Inferior parietal cortex (tissue), 1 donor: ENCODE data around the gene ADAMTS2.
A peak's percentile ranks its signal among the peaks of the same experiment; 100 is the strongest.

Experiments
- DNase-seq: peaks from one replicate; pipeline ENCODE4 v3.0.0-alpha.2; 2016; ENCODE audit errors: extremely low spot score

Gene ADAMTS2

DNA sequence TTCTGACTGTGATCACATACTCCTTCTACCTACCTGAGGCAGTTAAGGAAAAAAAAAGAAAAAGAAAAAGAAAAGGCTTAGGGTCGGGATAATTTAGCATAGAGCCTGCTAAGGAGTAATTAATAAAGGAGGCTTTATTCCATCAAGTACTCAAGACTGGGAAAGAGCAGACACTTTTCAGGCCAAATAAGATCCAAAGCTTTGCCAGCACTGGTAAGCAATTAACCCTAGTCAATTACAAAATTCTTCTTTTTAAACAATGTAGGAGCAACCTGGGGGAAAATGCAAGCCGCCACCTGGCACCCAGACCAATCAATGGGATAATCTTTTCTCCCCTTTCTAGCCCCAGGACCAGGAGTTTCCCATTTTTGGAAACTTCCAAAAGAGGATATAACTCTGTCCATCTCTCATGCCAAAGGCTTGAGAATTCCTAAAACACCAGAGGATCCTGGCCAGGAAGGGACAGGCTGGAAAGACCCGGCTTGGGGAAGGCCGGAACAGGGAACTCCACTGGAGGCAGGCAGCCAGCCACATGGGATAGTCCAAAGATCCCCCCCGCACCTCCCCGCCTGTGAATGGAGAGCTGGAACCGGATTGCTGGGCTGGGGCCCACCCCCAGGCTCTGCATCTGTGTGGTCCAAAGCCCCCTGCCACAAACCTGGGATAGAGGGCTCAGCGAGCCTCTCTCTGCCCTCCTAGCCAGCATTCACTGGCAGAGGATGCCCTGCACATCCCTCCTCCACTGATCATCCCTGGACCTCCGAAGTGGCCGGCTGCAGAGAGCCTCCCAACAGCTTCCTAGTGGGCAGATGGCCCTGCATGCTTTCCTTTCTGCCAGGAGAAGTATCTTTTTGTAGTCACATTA, 167.3 kb downstream of the ADAMTS2 start:
- DNase-seq = no peak

DNA sequence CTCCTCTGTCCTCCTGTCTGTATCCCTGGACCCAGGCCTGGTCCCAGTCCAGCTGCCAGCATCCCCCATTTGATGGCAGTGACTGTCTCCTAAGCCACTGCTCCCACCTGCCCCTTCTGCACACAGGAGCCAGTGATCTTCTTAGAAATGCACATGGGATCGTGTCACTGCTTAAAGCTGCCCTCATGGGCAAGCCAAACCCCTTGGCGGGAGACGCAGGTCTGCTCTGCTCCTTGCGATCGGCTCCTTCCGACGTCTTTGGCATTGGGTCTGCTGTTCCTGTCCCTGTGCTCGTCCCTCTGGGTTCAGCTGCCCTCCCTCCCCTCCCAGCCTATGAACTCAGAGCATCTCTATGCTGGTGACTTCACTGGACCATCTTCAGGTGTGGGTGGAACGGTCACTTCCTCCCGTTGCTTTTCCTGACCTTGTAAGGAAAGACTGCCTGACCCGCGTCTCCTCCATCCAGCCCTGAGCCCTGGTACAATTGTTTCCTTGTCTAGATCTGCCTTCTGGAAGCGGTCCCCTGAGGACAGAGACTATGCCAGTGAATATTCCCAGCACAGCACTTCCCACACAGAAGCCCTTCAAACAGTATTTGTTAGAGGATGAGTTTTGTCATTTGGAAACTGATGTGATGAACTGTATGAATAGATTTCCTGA, 168.6 kb downstream of the ADAMTS2 start:
- no peak for DNase-seq

DNA sequence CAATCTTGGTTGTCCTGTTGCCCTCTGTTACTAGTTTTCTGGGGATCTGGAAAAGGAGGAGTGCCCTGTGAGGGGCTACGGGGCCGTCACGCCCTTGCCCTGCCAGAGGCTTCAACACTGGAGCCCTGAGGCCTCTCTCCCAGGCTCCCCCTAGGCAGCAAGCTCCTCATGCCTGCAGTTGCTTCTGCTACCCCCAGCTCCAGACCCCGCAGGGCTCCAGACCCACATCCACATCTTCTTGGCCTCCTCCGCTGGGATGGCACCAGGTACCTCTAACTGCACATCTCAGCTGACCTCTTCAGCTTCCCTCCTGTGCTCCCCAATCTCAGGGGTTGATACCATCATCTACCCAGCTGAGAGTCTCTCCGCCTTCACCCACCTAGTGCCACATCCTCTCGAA, 169.1 kb downstream of the ADAMTS2 start:
- DNase-seq = no peak

DNA sequence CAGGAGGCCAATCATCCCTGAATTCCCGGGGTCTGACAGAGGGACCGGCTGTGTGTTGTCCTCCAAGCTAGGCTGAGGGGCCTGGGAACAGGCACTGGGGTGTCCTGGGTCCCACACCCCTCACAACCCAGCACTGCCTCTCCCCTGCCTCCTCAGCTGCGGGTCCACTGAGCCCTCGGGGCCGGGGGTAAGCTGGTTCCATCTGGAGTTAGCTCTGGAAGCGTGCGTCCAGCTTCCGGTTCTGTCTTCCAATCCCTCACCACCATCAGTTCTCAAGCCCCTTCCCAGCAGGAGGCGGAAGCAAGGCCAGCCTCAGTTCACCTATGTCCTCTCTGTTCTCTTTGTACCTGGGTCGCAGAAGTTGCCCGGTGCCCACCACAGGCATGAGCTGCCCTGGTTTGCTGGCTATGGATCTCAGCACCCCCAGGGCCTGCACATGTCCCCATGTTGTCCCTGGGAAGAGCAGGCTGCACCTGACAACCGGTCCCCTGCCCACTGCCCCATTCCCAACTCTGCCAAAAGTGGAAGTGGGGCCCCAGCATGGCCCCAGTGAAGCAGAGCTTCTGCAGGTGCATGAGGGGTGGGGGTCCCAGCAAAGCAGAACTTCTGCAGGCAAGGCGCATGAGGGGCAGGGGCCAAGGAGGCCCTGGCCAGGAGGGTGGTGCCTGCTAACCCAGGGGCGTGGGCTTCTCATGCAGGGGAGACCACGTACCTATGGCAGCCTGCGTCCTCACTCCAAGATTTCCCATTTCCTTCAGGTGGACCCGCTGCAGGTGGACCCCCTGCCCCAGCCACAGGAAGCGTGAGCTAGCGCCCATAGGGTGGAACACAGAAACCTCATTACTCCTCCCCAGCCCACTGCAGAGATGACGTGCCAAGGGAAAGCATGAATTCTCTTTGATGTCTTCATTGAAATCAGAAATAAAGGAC, 173.2 kb downstream of the ADAMTS2 start:
- DNase-seq = no peak

DNA sequence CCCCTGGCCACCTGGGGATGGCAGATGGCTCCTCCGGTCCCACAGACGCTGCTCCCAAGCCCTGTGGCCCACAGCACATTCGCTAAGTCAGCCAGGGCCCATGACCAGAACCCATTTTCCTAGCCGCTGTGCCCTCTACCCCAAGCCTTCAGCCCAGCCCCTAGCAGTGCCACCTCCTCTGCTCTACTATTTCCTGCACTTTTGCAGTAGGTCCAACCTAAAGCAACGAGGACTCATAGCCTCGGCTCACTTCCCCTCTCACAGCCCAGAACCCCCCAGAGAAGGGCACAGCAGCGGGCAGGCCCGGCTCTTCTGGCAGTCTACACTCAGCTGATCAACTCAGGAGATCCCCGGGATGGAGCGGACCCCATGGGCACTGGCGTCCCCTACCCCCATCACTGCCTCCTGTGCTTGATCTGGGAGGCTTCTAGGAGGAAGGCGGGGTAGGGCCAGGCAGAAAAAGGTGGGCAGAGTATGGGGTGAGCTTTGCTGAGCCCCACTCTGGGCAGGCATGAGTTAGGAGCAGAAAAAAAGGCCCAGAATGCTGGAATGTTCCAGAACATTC, 173.9 kb downstream of the ADAMTS2 start:
- no peak for DNase-seq

DNA sequence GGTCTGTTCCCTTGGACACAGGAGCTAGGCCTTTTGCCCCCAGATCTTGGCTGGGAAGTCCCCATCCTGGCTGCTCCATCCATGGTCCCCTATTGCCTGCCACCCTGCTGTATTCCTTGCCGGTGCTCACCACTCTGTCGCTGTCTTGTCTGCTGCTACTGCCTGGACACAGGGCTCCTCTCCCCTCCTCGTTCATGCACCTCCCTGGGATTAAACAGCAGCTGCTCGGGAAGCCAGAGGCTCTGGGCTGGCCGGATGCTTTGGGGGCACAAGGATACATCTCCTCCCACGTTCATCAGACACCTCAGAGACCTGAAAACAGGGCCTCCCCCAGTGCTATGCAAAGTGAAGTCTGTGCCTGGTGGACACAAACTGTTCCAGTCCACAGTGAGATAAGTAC, 174.7 kb downstream of the ADAMTS2 start:
- no peak for DNase-seq

DNA sequence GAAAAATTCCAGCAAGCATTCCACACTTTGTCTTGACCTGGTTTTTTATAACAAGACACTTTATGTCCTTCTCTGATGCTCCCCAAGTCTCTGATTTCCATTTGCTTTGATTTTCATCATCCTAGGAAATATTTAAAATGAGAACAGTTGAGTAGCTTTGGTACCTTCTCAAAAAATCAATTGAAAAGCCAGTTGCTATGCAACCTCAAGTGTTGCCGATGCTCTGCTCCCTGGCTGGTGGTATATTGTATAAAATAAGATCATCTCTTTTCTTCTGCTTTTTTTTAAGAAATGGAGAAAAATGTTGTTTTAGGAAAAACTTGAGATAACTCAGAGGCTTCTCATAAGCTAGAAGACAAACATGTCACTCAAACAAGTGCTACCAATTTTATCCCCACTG, 175.4 kb downstream of the ADAMTS2 start:
- no peak for DNase-seq

DNA sequence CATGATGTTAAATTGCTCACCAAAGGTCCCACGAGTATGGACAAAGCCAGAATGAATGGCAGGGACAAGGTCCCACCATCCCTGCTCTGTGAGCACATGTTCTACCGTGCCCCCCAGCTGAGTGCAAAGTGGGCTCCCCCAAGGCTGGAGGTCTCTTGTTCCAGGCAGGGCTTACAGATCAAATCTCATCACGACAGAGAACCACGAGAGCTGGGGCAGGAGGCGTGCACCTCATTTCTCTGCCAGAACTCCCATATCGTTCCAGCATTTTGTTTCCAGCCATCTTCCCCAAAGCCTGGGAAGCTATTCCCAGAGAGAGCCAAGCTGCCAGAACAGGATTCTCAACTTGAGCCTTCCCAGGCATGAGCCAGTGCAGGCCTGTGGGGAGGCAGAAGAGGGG, 176.6 kb downstream of the ADAMTS2 start:
- DNase-seq = no peak

DNA sequence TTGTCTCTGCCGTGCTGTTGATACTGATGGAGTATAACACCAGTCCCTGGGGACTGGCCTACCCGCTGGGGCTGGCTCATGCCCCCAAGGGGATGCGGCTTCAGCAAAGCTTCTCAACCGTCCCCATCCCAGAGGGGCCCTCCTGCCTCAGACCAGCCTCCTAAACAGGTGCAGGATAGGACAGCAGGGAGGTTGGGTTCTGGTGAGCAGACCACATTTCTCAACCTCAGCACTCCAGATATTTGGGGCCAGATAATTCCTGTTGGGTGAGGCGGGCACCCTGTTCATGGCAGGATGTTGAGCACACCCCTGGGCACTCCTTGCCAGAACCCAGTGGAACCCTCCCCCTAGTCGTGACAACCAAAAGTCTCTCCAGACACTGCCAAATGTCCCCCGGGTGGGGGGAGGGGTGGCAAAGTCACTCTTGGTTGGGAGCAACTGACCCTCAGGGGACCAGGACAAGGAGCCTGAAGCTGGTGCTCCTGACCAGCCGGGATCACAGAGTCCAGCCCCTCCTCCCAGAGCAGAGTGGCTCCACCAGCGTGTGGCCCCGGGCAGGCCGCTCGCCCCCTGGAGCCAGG, 177.3 kb downstream of the ADAMTS2 start:
- DNase-seq = no peak

DNA sequence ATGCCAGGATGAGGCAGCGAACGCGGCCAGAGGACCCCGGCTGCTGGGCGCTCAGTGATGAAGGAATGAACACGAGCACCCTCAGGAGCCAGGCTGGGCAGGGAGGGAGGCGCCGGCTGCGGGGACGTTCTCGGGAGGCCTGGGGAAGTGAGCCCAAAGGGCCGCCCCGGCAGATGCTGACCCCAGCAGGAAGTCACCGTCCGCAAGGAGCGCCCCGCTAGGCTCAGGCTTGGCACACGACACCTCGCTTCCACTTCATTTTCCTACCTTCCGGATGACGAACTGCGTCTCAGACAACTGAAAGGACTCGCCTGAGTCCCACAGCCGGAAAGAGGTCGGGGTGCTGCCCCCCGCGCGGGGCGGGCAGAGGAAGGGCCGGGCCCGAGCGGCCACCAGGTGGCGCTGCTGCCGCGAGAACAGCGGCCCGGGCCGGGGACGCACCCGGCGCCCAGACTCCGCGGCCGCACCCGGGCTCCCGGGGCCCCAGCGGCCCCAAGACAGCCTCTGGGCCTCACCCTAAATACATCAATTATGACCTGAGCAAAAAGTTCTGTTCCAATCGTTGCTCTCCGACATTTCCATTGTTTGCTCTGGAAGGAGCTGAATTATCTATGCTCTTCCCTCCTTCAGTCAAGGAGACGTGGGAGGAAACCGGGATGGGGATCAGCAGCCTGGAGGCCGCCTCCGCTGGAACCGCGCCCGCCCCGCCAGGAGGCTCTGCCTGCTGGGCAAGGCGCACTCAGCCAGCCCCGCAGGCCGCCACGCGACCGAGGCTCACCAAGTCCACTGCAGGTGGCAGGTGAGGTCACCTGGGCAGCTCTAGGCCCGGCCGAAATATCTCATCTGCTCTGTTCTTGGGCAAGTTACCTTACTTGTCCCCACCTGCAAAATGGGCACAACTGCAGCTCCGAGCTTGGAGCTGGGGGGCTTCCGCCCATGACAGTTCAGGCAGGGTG, 178.1 kb downstream of the ADAMTS2 start:
- peak; percentile 55 for DNase-seq

DNA sequence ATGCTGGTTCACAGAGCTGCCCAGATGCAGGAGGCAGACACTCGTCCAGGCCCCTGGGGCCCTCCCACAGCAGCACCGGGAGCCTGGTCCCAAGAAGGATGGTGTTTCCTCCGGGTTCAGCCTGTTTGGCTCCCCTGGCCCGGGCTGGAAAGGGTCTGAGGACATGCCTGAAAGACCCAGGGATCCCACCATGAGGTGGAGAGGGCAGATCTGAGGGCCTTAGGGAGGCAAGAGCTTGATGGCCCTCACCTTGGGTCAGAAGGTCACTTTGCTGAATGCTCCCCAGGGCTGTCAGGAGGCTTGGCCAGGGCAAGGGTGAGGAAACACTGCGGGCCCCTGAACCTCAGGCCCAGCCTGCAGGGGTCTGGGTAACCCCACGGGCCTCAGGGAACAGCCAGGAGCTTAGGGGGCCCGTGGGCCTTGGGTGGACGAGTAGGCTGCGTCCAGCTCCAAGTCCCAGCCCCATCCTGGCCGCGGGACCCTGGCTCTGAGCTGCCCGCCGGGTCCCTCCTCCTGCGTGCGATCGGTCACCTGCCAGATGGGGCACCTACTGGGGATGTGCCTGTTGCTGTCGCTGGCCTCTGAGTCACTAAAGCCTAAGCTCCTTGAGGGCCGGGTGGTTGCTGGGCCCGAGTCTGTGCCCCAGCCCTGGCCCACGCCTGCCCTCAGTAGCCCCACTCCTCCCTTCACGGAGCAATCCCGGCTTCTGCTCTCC, 178.9 kb downstream of the ADAMTS2 start:
- DNase-seq = no peak

DNA sequence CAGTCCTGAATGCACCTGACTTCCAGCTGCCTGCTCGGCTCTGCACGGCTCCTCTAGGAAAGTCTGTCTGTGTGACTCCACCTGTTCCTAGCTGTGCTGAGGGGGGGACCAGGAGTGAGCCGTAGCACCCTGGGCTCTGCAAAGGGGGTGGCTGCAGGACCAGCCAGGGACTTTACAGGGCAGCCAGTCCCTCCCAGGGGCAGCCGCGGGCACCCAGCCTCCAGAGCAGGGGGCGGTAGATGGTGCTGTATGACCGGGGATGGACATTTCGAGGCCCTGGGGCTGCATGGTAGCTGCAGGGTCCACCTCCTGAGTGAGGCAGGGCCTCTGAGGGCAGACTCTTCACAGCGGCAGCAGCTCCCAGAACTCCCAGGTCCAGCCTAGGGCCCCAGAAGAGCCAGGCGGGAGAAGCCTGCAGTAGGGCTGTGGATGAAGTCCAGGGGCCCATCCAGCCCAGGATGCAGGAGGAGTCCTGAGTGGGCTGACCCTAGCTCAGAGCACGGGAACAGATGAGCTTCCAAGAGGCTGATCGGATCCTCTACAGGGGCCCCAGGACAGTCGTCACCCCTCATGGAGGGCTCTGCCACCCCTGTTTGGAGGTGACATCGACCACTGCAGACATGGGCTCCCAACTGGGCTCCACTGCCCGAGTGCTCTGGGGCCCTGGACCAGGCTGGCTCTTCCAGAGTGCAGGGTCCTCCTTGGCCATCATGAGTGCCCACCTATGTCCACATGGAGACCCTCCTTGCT, 179.7 kb downstream of the ADAMTS2 start:
- DNase-seq = no peak

DNA sequence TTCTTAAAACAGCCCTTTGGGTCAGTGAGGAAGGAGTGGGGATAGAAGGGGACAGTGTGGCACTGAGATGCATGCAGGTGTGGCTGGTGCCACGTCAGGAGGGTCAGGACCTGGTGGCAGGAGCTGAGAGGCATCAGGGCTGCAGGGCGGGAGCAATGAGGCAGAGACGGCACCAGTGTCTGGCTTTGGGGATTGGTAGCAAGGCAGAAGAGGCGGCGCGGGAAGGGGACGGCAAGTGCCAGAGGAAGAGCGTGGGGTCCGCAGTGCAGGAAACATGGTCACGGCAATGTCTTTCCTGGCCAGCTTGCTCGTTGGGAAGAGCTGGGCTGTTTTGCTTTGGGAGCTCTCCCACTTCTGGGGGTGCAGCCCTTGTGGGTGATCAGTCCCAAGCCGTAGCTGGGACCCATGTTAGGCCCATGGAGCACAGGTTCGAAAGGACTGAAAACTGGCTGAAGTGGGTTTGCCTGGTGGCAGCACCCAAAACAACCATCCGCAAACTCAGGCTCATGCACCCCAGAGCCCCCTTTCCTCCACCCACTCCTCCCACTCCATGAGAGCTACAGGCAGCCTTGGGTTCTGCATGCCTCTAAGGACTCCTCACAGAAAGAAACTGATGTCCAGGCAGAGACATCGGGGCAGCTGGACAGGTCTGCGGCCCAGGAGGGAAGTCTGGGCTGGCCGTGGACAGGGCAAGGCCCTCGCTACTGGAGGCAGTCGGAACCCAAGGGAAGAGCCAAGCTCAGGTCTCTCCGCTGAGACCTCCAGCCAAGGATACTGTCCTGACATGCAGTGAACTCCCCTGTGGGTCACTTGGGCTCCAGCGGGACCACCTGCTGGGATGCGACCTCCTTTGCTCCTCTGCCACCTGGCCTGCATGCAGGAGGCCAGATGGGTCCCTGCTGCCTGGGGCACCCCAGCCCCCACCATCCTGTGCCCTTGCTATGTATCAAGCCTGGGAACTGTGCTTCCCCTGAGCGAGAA, 180.6 kb downstream of the ADAMTS2 start:
- DNase-seq = no peak

DNA sequence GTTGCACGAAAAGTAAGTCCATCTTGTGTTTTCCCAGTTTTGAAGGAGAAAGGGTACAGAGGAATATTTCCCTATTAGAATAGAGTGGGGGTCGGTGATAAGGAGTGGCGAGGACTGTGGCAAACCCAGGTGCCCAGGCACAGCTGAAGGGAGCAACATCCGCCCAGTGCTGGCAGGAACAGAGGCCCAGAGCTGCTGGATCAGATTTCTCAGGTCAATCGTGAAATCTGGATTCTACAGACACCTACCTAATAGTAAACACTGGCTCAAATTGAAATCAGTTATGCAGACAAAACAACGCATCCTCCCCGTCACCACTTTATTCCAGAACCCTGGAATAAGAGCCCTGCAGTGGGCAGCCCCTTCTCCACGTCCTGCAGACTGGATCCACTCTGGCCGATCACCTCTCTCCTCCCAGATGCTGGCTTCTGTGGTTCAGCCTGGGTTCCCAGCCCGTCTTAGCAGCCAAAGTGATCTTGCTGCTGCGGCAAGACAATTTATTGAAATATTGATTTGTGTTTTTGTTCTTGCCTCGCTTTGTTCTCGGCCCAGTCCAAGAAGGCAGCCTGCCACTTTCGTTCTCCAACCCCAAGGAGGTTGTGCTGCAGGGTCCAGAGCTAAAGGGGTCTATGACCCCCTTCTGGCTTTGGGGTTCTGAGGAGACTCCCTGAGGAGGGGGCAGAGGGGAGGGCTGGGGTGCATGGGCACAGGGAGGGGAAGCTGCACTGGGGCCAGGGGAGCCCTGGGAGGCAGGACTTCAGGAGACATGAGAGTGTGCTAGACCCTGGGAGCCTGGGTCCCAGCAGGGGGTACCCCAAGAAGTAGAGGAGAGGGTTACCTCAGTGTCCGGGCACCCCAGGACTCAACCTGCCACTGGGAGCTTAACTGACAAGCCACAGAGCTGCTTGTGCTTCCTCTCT, 181.8 kb downstream of the ADAMTS2 start:
- no peak for DNase-seq

DNA sequence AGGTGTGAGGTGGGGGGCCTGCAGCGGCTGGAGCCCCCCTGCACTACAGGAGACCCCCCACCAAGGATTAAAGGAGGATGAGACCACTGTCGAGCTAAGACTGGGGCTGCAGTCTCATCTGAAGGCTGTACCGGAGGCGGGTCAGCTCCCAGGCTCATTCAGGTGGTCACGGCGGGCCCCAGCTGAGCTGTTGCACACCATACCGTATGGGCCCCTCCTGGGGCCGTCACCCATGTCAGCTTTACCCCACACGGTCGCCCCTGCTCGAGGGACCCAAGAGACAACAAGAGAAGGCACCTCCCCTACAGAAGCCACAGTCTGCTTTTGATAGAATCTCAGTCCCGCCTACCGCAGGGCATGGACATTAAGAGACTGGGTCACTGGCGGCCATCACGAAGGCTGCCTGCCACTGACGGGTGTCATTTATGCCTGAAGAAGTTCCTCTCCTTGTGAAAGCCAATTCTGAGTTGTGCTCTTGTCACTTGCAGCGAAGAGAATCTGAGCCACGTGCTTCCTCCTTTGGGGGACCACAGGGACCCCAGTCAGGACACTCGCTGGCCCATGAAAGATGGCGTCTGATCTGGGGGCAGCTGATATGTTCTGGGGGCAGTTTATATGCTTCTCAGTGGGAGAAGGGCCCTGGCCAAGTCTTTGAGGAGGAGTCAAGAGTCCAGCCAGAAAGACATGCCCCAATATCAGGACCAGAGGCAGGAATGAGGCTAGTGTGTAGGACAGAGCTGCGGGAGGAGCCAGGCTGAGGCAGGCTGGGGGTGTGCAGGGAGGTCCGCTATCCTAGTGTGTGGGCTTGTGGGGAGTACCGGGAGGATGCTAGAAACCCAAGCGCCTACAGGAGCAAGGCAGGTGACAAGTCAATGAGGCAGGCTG, 182.7 kb downstream of the ADAMTS2 start:
- DNase-seq = no peak

DNA sequence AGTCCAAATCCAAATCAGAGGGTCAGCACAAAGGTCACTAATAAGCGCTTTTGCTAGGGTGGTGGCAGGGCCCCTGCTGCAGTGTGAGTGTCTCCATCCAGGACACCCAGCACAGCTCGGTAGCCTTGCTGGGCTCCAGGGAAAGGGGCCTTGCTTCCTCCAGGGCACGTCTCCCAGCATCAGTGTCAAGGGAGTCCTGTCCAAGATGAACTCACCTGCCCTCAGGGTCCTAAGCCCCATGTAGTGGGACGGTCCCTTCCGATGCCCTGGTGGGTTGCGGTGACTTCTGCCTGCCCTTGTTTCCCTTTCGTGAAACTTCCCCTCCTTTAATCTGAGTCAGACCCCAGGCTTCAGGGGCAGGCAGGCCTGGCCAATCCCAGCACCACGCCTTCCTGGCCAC, 183.4 kb downstream of the ADAMTS2 start:
- DNase-seq = no peak
